IMR-90 (cell line): ENCODE results near the gene SEPHS1. TPM values are rescaled to one million over a fixed set of nuclear protein-coding genes. Genes with fewer than 3 reads are reported as not detected.
"Not testable (repeated sequence)": the region's sequence is repeated elsewhere in the genome, so short reads cannot be mapped to it uniquely, and the experiment has no call there.

ENCODE experiments used
- ATAC-seq: fragments of 200-7000 bp; cut with Tn5 transposase; 2 replicates; pipeline ENCODE4 v1.9.1; 2020; ENCODE audit warnings: low read depth, mild to moderate bottlenecking, moderate library complexity
- BruUV-seq: library from RNA; stranded (reverse); fragments of 400-500 nt; replicated peaks from 2 replicates; lab custom pipeline; 2021; lab: Mats Ljungman, UMichigan
- CTCF ChIA-PET: fragments of 300-600 bp; formaldehyde crosslinking; extraction: SDS; loops from one replicate; lab custom pipeline; 2021; ENCODE audit warnings: antibody characterized with exemption; lab: Yijun Ruan, JAX
- POLR2A ChIA-PET: fragments of 300-600 bp; sonication (Branson Sonifier 250); formaldehyde crosslinking; loops from one replicate; lab custom pipeline; 2022; ENCODE audit warnings: antibody characterized with exemption; ENCODE audit not compliant: unreplicated experiment; lab: Charles Lee
- DNase-seq: peaks from one replicate; pipeline ENCODE4 v3.0.0; 2013
- H2AFZ ChIP-seq: replicated peaks from 2 replicates; pipeline ENCODE3; 2013; ENCODE audit warnings: low read length, mild to moderate bottlenecking; ENCODE audit not compliant: poor library complexity
- H2AK5ac ChIP-seq: 2 replicates; pipeline ENCODE4 v1.6.1; 2013; ENCODE audit warnings: low read depth, low read length, inconsistent platforms
- H2AK9ac ChIP-seq: replicated peaks from 2 replicates; pipeline ENCODE3; 2013; ENCODE audit warnings: mild to moderate bottlenecking, low read depth, low read length, moderate library complexity; ENCODE audit not compliant: poor library complexity
- H2BK120ac ChIP-seq: 2 replicates; pipeline ENCODE4 v1.6.1; 2013; ENCODE audit warnings: low read depth, low read length, inconsistent platforms
- H2BK15ac ChIP-seq: 3 replicates; pipeline ENCODE4 v1.6.1; 2013; ENCODE audit warnings: low read depth, low read length, inconsistent platforms
- H2BK20ac ChIP-seq: 2 replicates; pipeline ENCODE4 v1.6.1; 2013; ENCODE audit warnings: low read depth, mild to moderate bottlenecking, inconsistent platforms, low read length, moderate library complexity
- H2BK5ac ChIP-seq: 2 replicates; pipeline ENCODE4 v1.6.1; 2013; ENCODE audit warnings: mild to moderate bottlenecking, low read depth, low read length, inconsistent platforms; ENCODE audit not compliant: poor library complexity, severe bottlenecking
- H3K14ac ChIP-seq: replicated peaks from 2 replicates; pipeline ENCODE4 v1.6.1; 2013; ENCODE audit warnings: low read depth, low read length, inconsistent platforms
- H3K18ac ChIP-seq: 2 replicates; pipeline ENCODE4 v1.6.1; 2013; ENCODE audit warnings: low read depth, low read length, control low read depth
- H3K23ac ChIP-seq: 2 replicates; pipeline ENCODE4 v1.6.1; 2013; ENCODE audit warnings: low read depth, low read length, inconsistent platforms
- H3K27ac ChIP-seq: 2 replicates; pipeline ENCODE4 v1.5.1; 2013; ENCODE audit warnings: mild to moderate bottlenecking, control low read depth, low read length; ENCODE audit not compliant: insufficient read depth
- H3K27me3 ChIP-seq: 2 replicates; pipeline ENCODE4 v1.6.1; 2013; ENCODE audit warnings: low read length; ENCODE audit not compliant: control insufficient read depth, insufficient read depth
- H3K36me3 ChIP-seq: 2 replicates; pipeline ENCODE4 v1.6.1; 2013; ENCODE audit warnings: low read length, mixed read lengths; ENCODE audit not compliant: control insufficient read depth, insufficient read depth
- H3K4ac ChIP-seq: 2 replicates; pipeline ENCODE4 v1.6.1; 2013; ENCODE audit warnings: low read depth, low read length, inconsistent platforms
- H3K4me1 ChIP-seq: 2 replicates; pipeline ENCODE4 v1.6.1; 2013; ENCODE audit warnings: low read length, mixed read lengths; ENCODE audit not compliant: control insufficient read depth, insufficient read depth
- H3K4me2 ChIP-seq: 2 replicates; pipeline ENCODE4 v1.6.1; 2013; ENCODE audit warnings: low read depth, mild to moderate bottlenecking, control low read depth, low read length, moderate library complexity
- H3K4me3 ChIP-seq: 2 replicates; pipeline ENCODE4 v1.5.1; 2013; ENCODE audit warnings: low read depth, mild to moderate bottlenecking, control low read depth, low read length, moderate library complexity; ENCODE audit not compliant: insufficient read depth
- H3K56ac ChIP-seq: 2 replicates; pipeline ENCODE4 v1.6.1; 2013; ENCODE audit warnings: low read length, inconsistent platforms; ENCODE audit not compliant: insufficient read depth; ENCODE audit errors: extremely low read depth
- H3K79me1 ChIP-seq, 2 experiments: 2 replicates each; pipeline ENCODE4 v1.6.1; 2013; ENCODE audit warnings: low read length in 2 of 2, inconsistent platforms in 1 of 2, low read depth in 1 of 2
- H3K9ac ChIP-seq: 2 replicates; pipeline ENCODE4 v1.6.1; 2013; ENCODE audit warnings: low read depth, low read length, control low read depth
- H3K9me1 ChIP-seq: 2 replicates; pipeline ENCODE4 v1.6.1; 2013; ENCODE audit warnings: low read length, inconsistent platforms; ENCODE audit not compliant: insufficient read depth
- H3K9me3 ChIP-seq: 2 replicates; pipeline ENCODE4 v1.6.1; 2013; ENCODE audit warnings: low read length; ENCODE audit not compliant: control insufficient read depth, insufficient read depth
- H4K20me1 ChIP-seq: 2 replicates; pipeline ENCODE4 v1.6.1; 2013; ENCODE audit warnings: low read length, inconsistent platforms; ENCODE audit not compliant: insufficient read depth
- H4K5ac ChIP-seq: 2 replicates; pipeline ENCODE4 v1.6.1; 2013; ENCODE audit warnings: mild to moderate bottlenecking, low read depth, low read length, control low read depth
- H4K8ac ChIP-seq, 2 experiments: 2 replicates each; pipeline ENCODE4 v1.6.1; 2013; ENCODE audit warnings: low read depth in 2 of 2, low read length in 2 of 2, control low read depth in 1 of 2, inconsistent platforms in 1 of 2
- H4K91ac ChIP-seq: 2 replicates; pipeline ENCODE4 v1.6.1; 2013; ENCODE audit warnings: low read depth, low read length, inconsistent platforms; ENCODE audit not compliant: insufficient read depth
- WGBS, 2 experiments: methylation state at CpG; one replicate each; pipeline versions ENCODE4 v1.1.5 to v1.1.7; 2013; ENCODE audit warnings: missing lambda C conversion rate in 2 of 2; ENCODE audit not compliant: insufficient read length in 1 of 2; ENCODE audit errors: extremely low coverage in 2 of 2; 5-methylcytosine and 5-hydroxymethylcytosine counted together
- dilution Hi-C: fragments of 300-500 bp; cut with HindIII; formaldehyde crosslinking; loops from one replicate; pipeline ENCODE4 v1.14.3; 2018; ENCODE audit warnings: low sequenced_read_pairs; ENCODE audit not compliant: unreplicated experiment
- in situ Hi-C: fragments of 300-500 bp; cut with MboI; formaldehyde crosslinking; loops from 3 replicates; pipeline ENCODE4 v1.14.3; 2019; ENCODE audit warnings: low sequenced_read_pairs, inconsistent platforms, mixed read lengths
- intact Hi-C: fragments of 100-400 bp; cut with micrococcal nuclease; formaldehyde crosslinking; loops from 2 replicates; pipeline ENCODE4 v1.10.0; 2022
- polyA plus RNA-seq, 3 experiments: library from polyadenylated mRNA; depleted of rRNA; stranded (reverse); fragments of >200 nt; gene quantifications; 2 replicates each; pipeline ENCODE4 v1.2.3, GENCODE V29; 2012; ENCODE audit warnings: low replicate concordance in 1 of 3
- total RNA-seq: library from RNA; depleted of rRNA; stranded (reverse); fragments of >200 nt; gene quantifications from 2 replicates; pipeline ENCODE4 v1.2.3, GENCODE V29; 2012

Gene SEPHS1
- total and polyA plus RNA-seq, 2 of the 4 experiments (the other 2 are of a cell fraction) = 39.4 to 69.4 TPM

DNA sequence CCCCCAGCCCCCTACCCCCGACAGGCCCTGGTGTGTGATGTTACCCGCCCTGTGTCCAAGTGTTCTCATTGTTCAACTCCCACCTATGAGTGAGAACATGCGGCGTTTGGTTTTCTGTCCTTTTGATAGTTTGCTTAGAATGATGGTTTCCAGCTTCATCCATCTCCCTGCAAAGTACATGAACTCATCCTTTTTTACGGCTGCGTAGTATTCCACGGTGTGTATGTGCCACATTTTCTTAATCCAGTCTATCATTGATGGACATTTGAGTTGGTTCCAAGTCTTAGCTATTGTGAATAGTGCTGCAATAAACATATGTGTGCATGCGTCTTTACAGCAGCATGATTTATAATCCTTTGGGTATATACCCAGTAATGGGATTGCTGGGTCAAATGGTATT, 17.1 kb downstream of the SEPHS1 start:
- H3K4ac ChIP-seq, dilution Hi-C loops, H3K56ac ChIP-seq, H4K5ac ChIP-seq, H3K9ac ChIP-seq, H3K4me1 ChIP-seq, H3K14ac ChIP-seq, H2AFZ ChIP-seq, CTCF ChIA-PET, ATAC-seq, POLR2A ChIA-PET, H3K23ac ChIP-seq, H3K4me2 ChIP-seq, intact Hi-C loops, BruUV-seq, H2AK9ac ChIP-seq, H3K27ac ChIP-seq, H3K9me1 ChIP-seq, H4K91ac ChIP-seq, H2BK5ac ChIP-seq, H4K8ac ChIP-seq, H2BK120ac ChIP-seq, H3K9me3 ChIP-seq, H4K20me1 ChIP-seq, H2AK5ac ChIP-seq, DNase-seq, H2BK15ac ChIP-seq, H2BK20ac ChIP-seq, H3K18ac ChIP-seq, in situ Hi-C loops, H3K27me3 ChIP-seq, H3K4me3 ChIP-seq: not testable (repeated sequence)
- peaks cover 51% of the 10 kb centered on the region for H3K36me3 ChIP-seq
- H3K79me1 ChIP-seq = peaks cover 2 to 13% of the 10 kb centered on the region in 2 experiments; a peak in 2 of 4 replicates
- no CpG with 5 or more reads among the region's 8 CpGs for WGBS, 2 experiments
